Endothelial cell of umbilical vein (primary cell): ENCODE measurements around the gene TDP1.

Source experiments
- CTCF ChIP-seq, 2 donors: IDR thresholded peaks; 1 replicate in 1 of 2; 2 replicates in 1 of 2; pipeline ENCODE4 v1.5.1; 2011; ENCODE audit warnings: low read length in 2 of 2, mild to moderate bottlenecking in 2 of 2, moderate library complexity in 2 of 2, control low read depth in 1 of 2, inconsistent platforms in 1 of 2, low read depth in 1 of 2; ENCODE audit not compliant: insufficient read depth in 1 of 2; ENCODE audit errors: extremely low read depth in 1 of 2
- EZH2 ChIP-seq: IDR thresholded peaks from 2 replicates; pipeline ENCODE4 v1.6.1; 2012; ENCODE audit warnings: borderline replicate concordance, low read depth, mild to moderate bottlenecking, moderate library complexity, low read length, inconsistent platforms; ENCODE audit not compliant: severe bottlenecking
- POLR2A ChIP-seq: IDR thresholded peaks from 2 replicates; pipeline ENCODE4 v1.6.1; 2012; ENCODE audit warnings: low read depth, mild to moderate bottlenecking, control low read depth, low read length
- POLR2AphosphoS5 ChIP-seq: IDR thresholded peaks from 2 replicates; pipeline ENCODE4 v1.6.1; 2012; ENCODE audit warnings: low read depth, mild to moderate bottlenecking, control low read depth, low read length, moderate library complexity; ENCODE audit not compliant: insufficient read depth
- TF ChIP-seq, protein P1 (sequence below): IDR thresholded peaks from 2 replicates; pipeline ENCODE4 v1.6.1; 2011; ENCODE audit not compliant: insufficient read depth, insufficient read length

DNA sequence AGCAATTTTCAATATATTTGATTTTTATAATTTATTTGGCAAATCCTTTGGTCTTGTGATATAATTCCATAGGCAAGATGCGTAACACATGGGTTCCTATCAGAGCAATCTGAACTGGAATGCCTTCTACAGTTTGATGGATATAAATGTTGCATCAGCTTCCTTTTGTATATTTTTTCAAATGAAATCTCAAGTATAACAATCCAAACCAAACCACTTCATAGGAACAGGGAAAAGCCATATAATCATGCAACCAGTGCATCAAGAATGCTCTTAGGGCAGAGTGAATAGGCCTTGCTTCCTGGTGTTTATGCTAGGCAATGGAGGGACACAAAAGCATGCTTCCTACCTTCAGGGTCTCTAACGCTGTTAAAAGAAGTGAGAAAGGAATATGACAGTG is 35.7 kb upstream of the TDP1 start:
- TF ChIP-seq CTCF (IDR thresholded peaks at IDR 0.05; ENCODE audit: extremely low read depth in 1 of 2, insufficient read depth in 1 of 2, low read depth in 1 of 2, low read length in 2 of 2) (no peak), POLR2AphosphoS5 (no peak), EZH2 (no peak), POLR2A (no peak)
- TF ChIP-seq, protein P1, sequence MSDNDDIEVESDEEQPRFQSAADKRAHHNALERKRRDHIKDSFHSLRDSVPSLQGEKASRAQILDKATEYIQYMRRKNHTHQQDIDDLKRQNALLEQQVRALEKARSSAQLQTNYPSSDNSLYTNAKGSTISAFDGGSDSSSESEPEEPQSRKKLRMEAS, result no peak
